ENCODE data around the gene NTN1. TPM values are rescaled to one million over a fixed set of nuclear protein-coding genes. Genes with fewer than 3 reads are reported as not detected.

The NTN1 gene
- total RNA-seq, 1 experiment from 2014 or later = 17.7 TPM

DNA sequence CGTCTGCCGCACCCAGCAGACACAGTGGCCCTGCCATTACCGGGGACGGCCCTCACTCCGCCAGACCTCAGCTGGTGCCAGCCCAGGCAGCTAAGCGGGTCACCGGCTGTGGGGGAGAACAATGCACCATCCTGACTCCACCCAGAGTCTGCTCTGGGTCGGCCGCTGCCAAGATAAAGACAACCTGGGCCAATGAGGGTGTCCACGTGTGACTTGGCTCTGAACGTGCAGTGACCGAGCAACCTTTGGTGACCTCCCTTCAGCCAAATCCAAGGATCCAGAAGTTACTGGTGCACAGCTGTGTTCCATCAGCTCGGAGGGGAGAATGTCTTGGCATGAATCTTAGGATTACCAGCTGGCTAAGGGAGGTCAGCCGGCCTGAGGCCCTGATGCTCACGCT is 155.9 kb downstream of the NTN1 start:
- H3K27me3 ChIP-seq (ENCODE audit: insufficient read depth, low read depth) = no peaks in the 10 kb centered on the region
- TF ChIP-seq, protein P1, sequence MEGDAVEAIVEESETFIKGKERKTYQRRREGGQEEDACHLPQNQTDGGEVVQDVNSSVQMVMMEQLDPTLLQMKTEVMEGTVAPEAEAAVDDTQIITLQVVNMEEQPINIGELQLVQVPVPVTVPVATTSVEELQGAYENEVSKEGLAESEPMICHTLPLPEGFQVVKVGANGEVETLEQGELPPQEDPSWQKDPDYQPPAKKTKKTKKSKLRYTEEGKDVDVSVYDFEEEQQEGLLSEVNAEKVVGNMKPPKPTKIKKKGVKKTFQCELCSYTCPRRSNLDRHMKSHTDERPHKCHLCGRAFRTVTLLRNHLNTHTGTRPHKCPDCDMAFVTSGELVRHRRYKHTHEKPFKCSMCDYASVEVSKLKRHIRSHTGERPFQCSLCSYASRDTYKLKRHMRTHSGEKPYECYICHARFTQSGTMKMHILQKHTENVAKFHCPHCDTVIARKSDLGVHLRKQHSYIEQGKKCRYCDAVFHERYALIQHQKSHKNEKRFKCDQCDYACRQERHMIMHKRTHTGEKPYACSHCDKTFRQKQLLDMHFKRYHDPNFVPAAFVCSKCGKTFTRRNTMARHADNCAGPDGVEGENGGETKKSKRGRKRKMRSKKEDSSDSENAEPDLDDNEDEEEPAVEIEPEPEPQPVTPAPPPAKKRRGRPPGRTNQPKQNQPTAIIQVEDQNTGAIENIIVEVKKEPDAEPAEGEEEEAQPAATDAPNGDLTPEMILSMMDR (conservative IDR thresholded peaks at IDR 0.05) = no peak
- no peak for TF ChIP-seq EZH2 (IDR thresholded peaks at IDR 0.05; ENCODE audit: low read depth)
- BruUV-seq (replicated peaks) = no TSS peak
- H3K4me3 ChIP-seq = no peak overlapping the region
- no peaks in the 10 kb centered on the region for H3K79me2 ChIP-seq (ENCODE audit: low read depth)
- no peak overlapping the region for H3K4me2 ChIP-seq
- H2AFZ ChIP-seq = no peak overlapping the region
- no peak overlapping the region for H3K27ac ChIP-seq
- no peaks in the 10 kb centered on the region for H3F3A ChIP-seq (ENCODE audit: insufficient read depth, low read depth)
- CTCF ChIA-PET = no interaction called here
- POLR2A ChIA-PET (ENCODE audit: unreplicated experiment) = no interaction called here
- H3K4me1 ChIP-seq (replicated peaks; ENCODE audit: insufficient read depth) = no peaks in the 10 kb centered on the region
- intact Hi-C loops (cut with micrococcal nuclease; ENCODE audit: unreplicated experiment) = loop anchor here (5.0 kb wide), 1 partner anchor 290 kb away; no protein-coding TSS in a partner anchor
- DNase-seq = no peak
- no peaks in the 10 kb centered on the region for H4K20me1 ChIP-seq (ENCODE audit: insufficient read depth)
- H3K36me3 ChIP-seq (ENCODE audit: low read depth) = no peaks in the 10 kb centered on the region
- no peaks in the 10 kb centered on the region for H3K9me2 ChIP-seq (ENCODE audit: insufficient read depth)
- H3K9me3 ChIP-seq (ENCODE audit: insufficient read depth, low read depth) = no peaks in the 10 kb centered on the region

DNA sequence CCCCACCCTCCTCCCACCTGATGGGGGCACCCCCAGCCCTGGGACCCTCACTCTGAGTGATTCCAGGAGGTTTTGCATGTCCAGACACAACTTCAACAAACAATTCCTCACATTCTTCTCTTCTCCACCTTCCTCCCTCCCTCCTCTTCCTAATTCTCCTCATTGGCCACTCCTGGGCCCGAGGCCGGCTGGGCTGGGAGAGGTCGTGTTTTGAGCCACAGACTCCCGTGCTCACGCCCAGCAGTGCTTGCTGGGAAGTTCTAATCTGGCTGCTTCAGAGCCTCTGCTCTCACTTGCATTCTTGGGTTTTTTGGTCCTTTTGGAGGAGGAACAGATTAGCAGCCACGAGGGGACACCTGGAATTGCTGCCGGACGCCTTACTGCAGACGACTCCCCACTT is 157.0 kb downstream of the NTN1 start:
- intact Hi-C loops (cut with micrococcal nuclease; ENCODE audit: unreplicated experiment) = loop anchor here (5.0 kb wide), 1 partner anchor 291 kb away; no protein-coding TSS in a partner anchor
- TF ChIP-seq EZH2 (IDR thresholded peaks at IDR 0.05; ENCODE audit: low read depth) = no peak
- TF ChIP-seq, protein P1 (conservative IDR thresholded peaks at IDR 0.05) = no peak
- no TSS peak for BruUV-seq (replicated peaks)
- POLR2A ChIA-PET (ENCODE audit: unreplicated experiment) = no interaction called here
- no peaks in the 10 kb centered on the region for H3K27me3 ChIP-seq (ENCODE audit: insufficient read depth, low read depth)
- H3K9me3 ChIP-seq (ENCODE audit: insufficient read depth, low read depth) = no peaks in the 10 kb centered on the region
- H3K9me2 ChIP-seq (ENCODE audit: insufficient read depth) = no peaks in the 10 kb centered on the region
- H3F3A ChIP-seq (ENCODE audit: insufficient read depth, low read depth) = no peaks in the 10 kb centered on the region
- no peak overlapping the region for H3K4me3 ChIP-seq
- no peak overlapping the region for H3K27ac ChIP-seq
- CTCF ChIA-PET = no interaction called here
- H3K4me1 ChIP-seq (replicated peaks; ENCODE audit: insufficient read depth) = no peaks in the 10 kb centered on the region
- H3K4me2 ChIP-seq = no peak overlapping the region
- no peaks in the 10 kb centered on the region for H3K79me2 ChIP-seq (ENCODE audit: low read depth)
- no peak overlapping the region for H2AFZ ChIP-seq
- no peaks in the 10 kb centered on the region for H4K20me1 ChIP-seq (ENCODE audit: insufficient read depth)
- DNase-seq = no peak
- H3K36me3 ChIP-seq (ENCODE audit: low read depth) = no peaks in the 10 kb centered on the region

DNA sequence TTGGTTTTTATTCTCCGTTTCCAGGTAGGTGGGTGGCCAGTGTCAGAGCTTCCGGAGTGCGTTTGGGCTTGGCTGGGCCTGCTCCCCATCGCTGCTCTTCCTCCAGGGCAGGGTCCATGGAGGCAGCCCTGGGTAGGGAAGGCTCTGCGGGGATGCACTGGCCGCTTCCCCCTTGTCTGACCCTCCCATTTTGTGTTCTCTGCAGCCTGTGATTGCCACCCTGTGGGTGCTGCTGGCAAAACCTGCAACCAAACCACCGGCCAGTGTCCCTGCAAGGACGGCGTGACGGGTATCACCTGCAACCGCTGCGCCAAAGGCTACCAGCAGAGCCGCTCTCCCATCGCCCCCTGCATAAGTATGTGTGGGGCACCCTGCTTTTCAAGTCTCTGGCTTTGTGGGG is 158.3 kb downstream of the NTN1 start:
- no peaks in the 10 kb centered on the region for H3K36me3 ChIP-seq (ENCODE audit: low read depth)
- no TSS peak for BruUV-seq (replicated peaks)
- intact Hi-C loops (cut with micrococcal nuclease; ENCODE audit: unreplicated experiment) = loop anchor here (5.0 kb wide), 1 partner anchor 292 kb away; no protein-coding TSS in a partner anchor
- ChIA-PET CTCF (no interaction called here), POLR2A (ENCODE audit: unreplicated experiment) (no interaction called here)
- H3K9me3 ChIP-seq (ENCODE audit: insufficient read depth, low read depth) = no peaks in the 10 kb centered on the region
- H3F3A ChIP-seq (ENCODE audit: insufficient read depth, low read depth) = no peaks in the 10 kb centered on the region
- H3K27ac ChIP-seq = no peak overlapping the region
- no peaks in the 10 kb centered on the region for H3K27me3 ChIP-seq (ENCODE audit: insufficient read depth, low read depth)
- H3K9me2 ChIP-seq (ENCODE audit: insufficient read depth) = no peaks in the 10 kb centered on the region
- no peak overlapping the region for H3K4me3 ChIP-seq
- H3K4me2 ChIP-seq = no peak overlapping the region
- H2AFZ ChIP-seq = no peak overlapping the region
- TF ChIP-seq, protein P1 (conservative IDR thresholded peaks at IDR 0.05) = no peak
- TF ChIP-seq EZH2 (IDR thresholded peaks at IDR 0.05; ENCODE audit: low read depth) = no peak
- no peak for DNase-seq
- no peaks in the 10 kb centered on the region for H3K4me1 ChIP-seq (replicated peaks; ENCODE audit: insufficient read depth)
- H3K79me2 ChIP-seq (ENCODE audit: low read depth) = no peaks in the 10 kb centered on the region
- no peaks in the 10 kb centered on the region for H4K20me1 ChIP-seq (ENCODE audit: insufficient read depth)

Data from PC-9 (cell line).